NCI-H748 treated with DMSO at 0.1 percent for 48 hours (cell line): ENCODE results near the gene FXYD1.
"Not testable (repeated sequence)": the region's sequence is repeated elsewhere in the genome, so short reads cannot be mapped to it uniquely, and the experiment has no call there.

Experiments
- DNase-seq: peaks from one replicate; lab custom pipeline; 2025; lab: John Stamatoyannopoulos, UW

Gene FXYD1

GRCh38 chr19:35138305-35138892, at the start of gene FXYD1:
Gene FXYD1, plus strand, starts transcription at chr19:35138824. Its CDS starts 1,256 bp downstream, at chr19:35140080.
- no peak for DNase-seq

GRCh38 chr19:35089554-35089953, 49.1 kb upstream of the FXYD1 start:
- DNase-seq, result no peak

DNA sequence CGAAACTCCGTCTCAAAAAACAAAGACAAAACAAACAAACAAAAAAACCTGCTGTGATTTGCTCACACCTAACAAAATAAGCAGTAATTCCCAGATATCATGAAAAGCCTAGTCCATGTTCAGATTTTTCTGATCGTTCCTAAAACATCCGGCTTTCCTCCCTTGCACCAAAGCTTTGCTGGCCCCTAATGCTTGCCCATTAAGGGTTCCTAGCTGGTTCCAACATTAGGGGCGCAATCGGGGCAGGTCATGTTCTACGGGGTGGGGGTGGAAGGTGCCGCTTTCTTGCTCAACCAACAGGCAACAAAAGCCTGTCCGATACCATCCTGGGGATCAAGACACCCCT, 48.5 kb upstream of the FXYD1 start:
- no peak for DNase-seq

DNA sequence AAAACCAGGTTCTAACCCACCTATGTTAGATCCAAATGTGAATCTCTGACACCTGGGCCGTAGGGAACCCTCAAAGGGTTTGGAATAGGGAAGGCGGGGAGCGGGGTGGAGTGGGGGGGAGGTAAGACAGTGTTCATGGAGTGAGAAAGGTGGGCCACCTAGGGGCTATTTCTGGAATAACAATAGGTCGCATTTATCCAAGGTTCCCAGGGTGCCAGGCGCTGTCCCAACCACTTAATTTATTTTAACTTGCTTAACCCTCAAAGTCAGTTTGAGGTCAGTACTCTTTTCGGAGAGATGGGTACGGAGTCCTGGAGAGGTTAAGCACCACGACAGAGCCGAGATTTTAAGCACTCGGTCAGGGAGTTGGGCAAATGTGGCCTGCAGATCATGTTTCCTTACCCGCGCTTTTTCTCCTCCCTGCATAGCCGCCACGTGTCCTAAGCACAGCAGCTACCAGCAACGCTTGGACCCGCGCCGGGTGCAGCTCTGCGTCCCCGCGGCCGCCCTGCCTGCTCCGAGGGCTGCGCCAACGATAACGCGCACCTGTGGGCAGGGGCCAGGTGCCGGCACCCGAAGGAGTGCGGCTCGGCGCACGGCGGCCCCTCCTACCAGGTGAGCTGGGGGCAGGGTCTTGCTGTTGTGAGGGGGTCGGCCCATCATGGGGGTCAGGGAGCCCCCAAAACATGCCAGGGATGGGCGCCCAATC, 48.0 kb upstream of the FXYD1 start:
- peak; percentile 18 for DNase-seq

DNA sequence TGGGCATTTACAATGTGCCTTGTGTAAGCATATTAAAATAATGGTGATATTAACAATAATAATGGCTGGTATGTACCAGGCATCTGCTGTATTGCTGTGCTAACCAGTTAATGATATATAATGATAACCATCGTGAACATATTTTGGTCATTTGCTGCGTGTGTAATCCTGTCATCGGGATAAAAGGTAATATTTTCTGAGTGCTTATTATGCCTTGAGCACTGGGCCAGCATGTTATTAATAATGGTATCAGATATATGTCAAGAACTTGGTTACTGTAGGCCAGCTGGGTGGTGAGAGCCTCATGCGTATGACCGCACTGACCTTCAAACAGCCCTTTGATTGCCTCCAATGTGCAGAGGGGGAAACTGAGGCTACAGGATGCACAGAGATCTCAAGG, 45.2 kb upstream of the FXYD1 start:
- DNase-seq, result no peak

DNA sequence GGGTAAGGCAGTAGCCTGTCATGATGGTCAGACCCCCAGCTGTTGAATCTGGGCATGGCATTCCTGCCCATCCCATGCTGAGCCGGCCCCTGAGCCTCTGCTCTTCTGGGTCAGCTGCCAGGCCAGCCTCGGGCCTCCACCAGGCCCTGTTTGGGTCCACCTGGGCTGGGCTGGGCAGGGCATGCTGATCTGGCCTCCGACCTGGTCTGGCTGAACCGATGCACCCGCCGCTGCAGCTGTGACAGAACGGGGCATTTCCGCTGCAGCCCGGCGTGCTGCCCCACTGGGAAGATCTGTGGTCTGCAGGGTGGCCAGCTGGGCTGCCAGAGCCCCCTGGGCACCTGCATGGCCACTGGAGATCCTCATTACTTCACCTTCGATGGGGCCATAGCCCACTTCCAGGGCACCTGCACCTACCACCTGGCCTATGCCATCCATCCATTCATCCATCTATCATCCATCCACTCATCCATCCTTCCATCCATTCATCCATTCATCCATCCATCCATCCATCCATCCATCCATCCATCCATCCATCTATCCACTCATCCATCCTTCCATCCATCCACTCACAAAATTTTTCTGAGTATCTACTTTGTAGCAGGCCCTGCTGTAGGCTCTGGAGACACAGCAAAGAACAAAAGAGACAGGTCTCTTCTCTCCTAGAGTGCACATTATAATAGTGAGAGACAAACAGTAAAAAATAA, 44.5 kb upstream of the FXYD1 start:
- no peak for DNase-seq

DNA sequence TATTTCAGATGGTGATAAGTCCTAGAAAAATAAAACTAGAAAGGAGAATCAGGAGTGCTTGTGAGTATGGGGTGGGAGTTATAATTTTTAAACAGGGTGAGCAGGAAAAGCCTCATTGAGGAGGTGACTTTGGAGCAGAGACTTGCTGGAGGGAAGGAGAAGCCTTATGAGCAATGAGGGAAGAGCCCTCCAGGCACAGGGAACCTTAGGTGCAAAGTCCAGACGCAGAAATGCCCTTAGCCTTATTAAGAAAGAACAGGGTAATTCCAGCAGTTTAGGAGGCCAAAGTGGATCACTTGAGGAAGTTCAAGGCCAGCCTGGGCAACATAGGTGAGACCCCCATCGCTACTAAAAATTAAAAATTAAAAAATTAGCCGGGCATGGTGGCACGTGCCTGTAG, 44.0 kb upstream of the FXYD1 start:
- DNase-seq, result no peak

GRCh38 chr19:35095667-35096368, 42.8 kb upstream of the FXYD1 start:
- DNase-seq, result no peak

- no peak for DNase-seq
Observed at GRCh38 chr19:35098413-35099049, 40.1 kb upstream of the FXYD1 start.

DNA sequence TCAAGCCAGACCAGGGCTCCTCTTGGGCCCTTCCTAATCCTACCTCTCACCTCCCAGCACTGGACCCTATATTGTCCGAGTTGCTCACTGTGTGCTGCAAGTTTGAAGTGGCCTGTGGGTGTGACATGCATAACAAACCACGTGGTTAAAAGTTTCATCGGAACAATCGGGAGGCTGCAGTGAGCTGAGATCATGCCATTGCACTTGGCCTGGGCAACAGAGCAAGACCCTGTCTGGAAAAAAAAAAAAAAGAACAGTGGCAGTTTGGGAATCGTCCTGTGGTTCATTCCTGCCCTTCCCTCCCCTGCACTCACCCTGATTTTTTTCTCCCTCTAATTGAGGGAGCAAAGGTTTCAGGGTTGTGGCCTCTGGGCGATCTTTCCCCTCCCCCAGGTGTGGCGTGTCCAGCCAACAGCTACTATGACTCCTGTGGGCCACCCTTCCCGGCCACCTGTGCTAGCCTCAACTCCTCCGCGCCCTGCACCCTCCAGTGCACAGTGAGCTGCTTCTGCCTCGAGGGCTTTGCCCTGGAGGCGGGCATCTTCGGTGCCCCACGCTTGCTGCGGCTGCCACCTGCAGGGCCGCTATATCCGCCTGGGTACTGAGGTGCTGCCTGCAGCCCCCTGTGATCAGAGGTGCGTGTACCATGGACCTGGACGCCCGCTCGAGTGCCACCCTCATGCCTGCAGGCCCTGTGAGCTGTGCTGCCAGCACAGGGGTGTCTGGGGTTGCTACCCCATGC, 39.3 kb upstream of the FXYD1 start:
- no peak for DNase-seq

GRCh38 chr19:35099897-35100275, 38.7 kb upstream of the FXYD1 start:
- DNase-seq, result no peak

GRCh38 chr19:35100588-35101533, 37.8 kb upstream of the FXYD1 start:
- no peak for DNase-seq

DNA sequence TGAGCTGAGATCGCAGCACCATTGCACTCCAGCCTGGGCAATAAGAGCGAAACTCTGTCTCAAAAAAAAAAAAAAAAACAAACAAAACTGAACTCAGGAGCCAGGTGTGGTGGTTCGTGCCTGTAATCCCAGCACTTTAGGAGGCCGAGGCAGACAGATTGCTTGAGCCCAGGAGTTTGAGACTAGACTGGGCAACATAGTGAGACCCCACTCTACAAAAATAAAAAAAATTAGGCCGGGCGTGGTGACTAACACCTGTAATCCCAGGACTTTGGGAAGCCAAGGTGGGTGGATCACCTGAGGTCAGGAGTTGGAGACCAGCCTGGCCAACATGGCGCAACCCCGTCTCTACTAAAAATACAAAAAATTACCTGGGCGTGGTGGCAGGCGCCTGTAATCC, 36.7 kb upstream of the FXYD1 start:
- DNase-seq, result not testable (repeated sequence)

DNA sequence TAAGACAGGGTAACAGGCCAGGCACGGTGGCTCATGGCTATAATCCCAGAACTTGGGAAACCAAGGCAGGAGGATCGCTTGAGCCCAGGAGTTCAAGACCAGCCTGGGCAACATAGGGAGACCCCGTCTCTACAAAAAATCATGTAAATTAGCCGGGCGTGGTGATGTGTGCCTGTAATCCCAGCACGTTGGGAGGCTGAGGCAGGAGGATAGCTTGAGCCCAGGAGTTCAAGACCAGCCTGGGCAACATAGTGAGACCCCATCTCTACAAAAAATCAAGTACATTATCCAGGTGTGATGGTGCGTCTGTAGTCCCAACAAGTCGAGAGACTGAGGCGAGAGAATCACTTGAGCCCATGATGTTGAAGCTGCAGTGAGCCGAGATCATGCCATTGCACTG, 35.0 kb upstream of the FXYD1 start:
- not testable (repeated sequence) for DNase-seq

DNA sequence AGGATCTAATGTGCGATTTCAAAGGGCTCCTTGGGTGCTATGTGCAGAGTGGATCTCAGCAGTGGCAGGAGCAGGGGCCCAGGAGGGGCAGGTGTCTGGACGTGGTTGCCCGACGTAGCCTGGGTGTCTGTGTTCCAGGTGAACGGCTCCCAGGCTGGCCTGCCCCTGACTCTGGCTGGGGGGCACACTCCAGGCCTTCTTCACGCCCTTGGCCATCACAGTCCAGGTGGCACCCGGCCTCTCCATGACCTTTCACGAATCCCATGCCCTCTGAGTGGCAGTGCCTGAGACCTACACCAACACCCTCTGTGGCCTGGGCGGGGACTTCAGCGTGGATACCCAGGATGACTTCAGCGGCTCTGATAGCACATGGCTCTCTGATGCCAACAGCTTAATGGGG, 34.3 kb upstream of the FXYD1 start:
- DNase-seq, result no peak

- no peak for DNase-seq
Observed at GRCh38 chr19:35105047-35105410, 33.6 kb upstream of the FXYD1 start.

GRCh38 chr19:35105411-35106290, 33.0 kb upstream of the FXYD1 start:
- no peak for DNase-seq

GRCh38 chr19:35106291-35106583, 32.4 kb upstream of the FXYD1 start:
- DNase-seq, result no peak

DNA sequence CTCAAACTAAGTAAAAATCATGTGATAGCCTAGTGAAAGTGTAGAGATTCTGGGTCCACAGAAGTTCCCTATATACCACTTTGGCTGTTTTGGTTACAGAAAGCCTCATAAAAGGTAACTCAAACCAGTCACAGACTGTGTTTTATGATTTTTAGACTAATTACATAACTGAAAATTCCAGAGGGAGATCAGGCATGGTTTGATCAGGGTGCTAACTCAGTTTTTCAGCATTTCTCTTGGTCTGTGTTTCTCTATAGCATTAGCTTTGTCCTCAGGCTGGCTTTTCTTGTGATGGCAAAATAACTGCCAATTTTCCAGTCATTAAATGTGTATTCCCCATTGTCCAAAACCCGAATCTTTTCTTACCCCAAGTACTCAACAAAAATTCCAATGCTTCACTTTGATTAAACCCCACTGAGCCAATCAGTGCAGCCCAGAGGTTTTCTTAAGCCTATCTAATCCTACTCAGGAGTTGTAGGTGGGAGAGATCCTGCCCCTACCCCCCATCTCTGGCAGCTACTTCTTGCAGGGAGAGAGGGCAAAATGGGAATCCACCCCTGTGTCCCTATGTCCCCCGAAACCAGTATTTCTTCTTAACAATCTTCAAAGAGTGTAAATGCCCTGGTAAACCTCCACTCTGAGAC, 31.6 kb upstream of the FXYD1 start:
- no peak for DNase-seq
